HepG2 (cell line): ENCODE data around the gene WDR53. TPM values are rescaled to one million over a fixed set of nuclear protein-coding genes. Genes with fewer than 3 reads are reported as not detected.
A peak's percentile ranks its signal among the peaks of the same experiment; 100 is the strongest.

Source experiments
- ATF7-NPFF ChIP-seq: sonication (generic); formaldehyde crosslinking; IDR thresholded peaks from 2 replicates; pipeline ENCODE4 v1.8.1; 2023; ENCODE audit warnings: mild to moderate bottlenecking, low read depth, missing genetic modification reagents, moderate library complexity
- CSRNP1 ChIP-seq: sonication (generic); formaldehyde crosslinking; IDR thresholded peaks from 2 replicates; pipeline ENCODE4 v1.8.1; 2023; ENCODE audit warnings: mild to moderate bottlenecking, missing genetic modification reagents
- CSRNP2 ChIP-seq: sonication (generic); formaldehyde crosslinking; conservative IDR thresholded peaks from 2 replicates; pipeline ENCODE4 v1.8.0; 2022; ENCODE audit warnings: low read depth, missing genetic modification reagents
- HMGXB4 ChIP-seq, 2 experiments: sonication (generic) in 1 of 2; formaldehyde crosslinking in 1 of 2; IDR thresholded peaks; 2 replicates each; pipeline versions ENCODE4 v1.4.0 to v1.6.1; 2018 to 2020; ENCODE audit warnings: missing genetic modification reagents in 2 of 2, borderline replicate concordance in 1 of 2, low read depth in 1 of 2, mild to moderate bottlenecking in 1 of 2, missing biosample characterization in 1 of 2
- KDM1A ChIP-seq: IDR thresholded peaks from 2 replicates; pipeline ENCODE4 v1.6.1; 2016; ENCODE audit warnings: missing compliant biosample characterization
- MAZ ChIP-seq, 2 experiments: sonication (generic) in 1 of 2; formaldehyde crosslinking in 1 of 2; IDR thresholded peaks; 2 replicates each; pipeline versions ENCODE4 v1.5.0 to v1.6.1; 2012 to 2020; ENCODE audit warnings: low read depth in 2 of 2, mild to moderate bottlenecking in 2 of 2, borderline replicate concordance in 1 of 2, improper control_type of control experiment in 1 of 2, low read length in 1 of 2, missing genetic modification reagents in 1 of 2, moderate library complexity in 1 of 2
- POGK ChIP-seq: sonication (generic); formaldehyde crosslinking; conservative IDR thresholded peaks from 2 replicates; pipeline ENCODE4 v1.8.0; 2022; ENCODE audit warnings: mild to moderate bottlenecking, moderate library complexity, missing genetic modification reagents
- SIN3A ChIP-seq: IDR thresholded peaks from 2 replicates; pipeline ENCODE4 v1.6.1; 2011; ENCODE audit warnings: low read depth, mild to moderate bottlenecking, control low read depth, low read length, borderline replicate concordance
- SPEN ChIP-seq: sonication (generic); formaldehyde crosslinking; IDR thresholded peaks from 2 replicates; pipeline ENCODE4 v1.5.1; 2020; ENCODE audit warnings: low read depth, mild to moderate bottlenecking, missing genetic modification reagents
- TFDP1 ChIP-seq: IDR thresholded peaks from 2 replicates; pipeline ENCODE4 v1.6.1; 2016; ENCODE audit warnings: missing compliant biosample characterization, missing genetic modification reagents, borderline replicate concordance
- ZBTB2 ChIP-seq: sonication (generic); formaldehyde crosslinking; IDR thresholded peaks from 2 replicates; pipeline ENCODE4 v1.8.0; 2022; ENCODE audit warnings: low read depth, missing genetic modification reagents
- ZEB1 ChIP-seq: IDR thresholded peaks from 2 replicates; pipeline ENCODE4 v1.6.1; 2012; ENCODE audit warnings: mild to moderate bottlenecking, low read depth, inconsistent platforms; ENCODE audit not compliant: insufficient replicate concordance
- ZNF329 ChIP-seq: sonication (generic); formaldehyde crosslinking; IDR thresholded peaks from 2 replicates; pipeline ENCODE4 v1.9.0; 2021; ENCODE audit warnings: low read depth, mild to moderate bottlenecking, missing genetic modification reagents
- ZNF691 ChIP-seq: sonication (generic); formaldehyde crosslinking; IDR thresholded peaks from 2 replicates; pipeline ENCODE4 v1.4.0; 2020; ENCODE audit warnings: missing genetic modification reagents, low read depth, mild to moderate bottlenecking, borderline replicate concordance
- ZNF772 ChIP-seq: sonication (generic); formaldehyde crosslinking; IDR thresholded peaks from 2 replicates; pipeline ENCODE4 v1.5.0; 2020; ENCODE audit warnings: mild to moderate bottlenecking, missing genetic modification reagents
- polyA plus RNA-seq, 8 experiments: library from polyadenylated mRNA; depleted of rRNA in 3 of 8; stranded (reverse) in 7 of 8; unstranded in 1 of 8; fragments of >200 nt; fragmentation: Illumina TruSeq in 4 of 8; extraction: Trizol in 4 of 8; gene quantifications; 2 replicates each; pipeline versions ENCODE4 v1.2.1 to v1.2.3, GENCODE V29; 2011 to 2016; ENCODE audit warnings: low read depth in 4 of 8, missing spikeins in 1 of 8, mixed read lengths in 1 of 8; ENCODE audit not compliant: insufficient read depth in 1 of 8
- total RNA-seq, 5 experiments: library from RNA; depleted of rRNA; stranded (reverse); fragments of >200 nt; fragmentation: Illumina TruSeq; extraction: Trizol; gene quantifications; 2 replicates each; pipeline ENCODE4 v1.2.3, GENCODE V29; 2016; ENCODE audit warnings: low read depth in 1 of 5

Gene WDR53
- total and polyA plus RNA-seq, 2 of the 13 experiments (the other 11 are each of a cell fraction or from before 2014, with no cell fraction given): 3.5 to 7.7 TPM

- TF ChIP-seq ZEB1 (peak; percentile 18), SIN3A (peak; percentile 80; the same call in 1 of the 2 replicates), ZBTB2 (peak; percentile 78; the same call in 1 of the 2 replicates), MAZ (IDR thresholded peaks at IDR 0.05; ENCODE audit: borderline replicate concordance, low read depth, low read length) (peak; percentile 83), MAZ (CRISPR knock-in tag; IDR thresholded peaks at IDR 0.05; ENCODE audit: low read depth) (peak; percentile 97), HMGXB4 (CRISPR knock-in tag; IDR thresholded peaks at IDR 0.05; ENCODE audit: borderline replicate concordance in 1 of 2, low read depth in 1 of 2) (peak; percentile 53 to 88), CSRNP1 (0 out of 2 replicates have a peak, but pooled peaks have one; percentile 70), ZNF329 (0 out of 2 replicates have a peak, but pooled peaks have one; percentile 29), POGK (CRISPR knock-in tag) (peak; percentile 86), SPEN (CRISPR knock-in tag) (peak; percentile 86; the same call in 1 of the 2 replicates), CSRNP2 (CRISPR knock-in tag) (no peak), TFDP1 (CRISPR knock-in tag) (peak; percentile 98), ZNF691 (CRISPR knock-in tag) (peak; percentile 91), ZNF772 (CRISPR knock-in tag) (0 out of 2 replicates have a peak, but pooled peaks have one; percentile 84), ATF7-NPFF (CRISPR knock-in tag) (peak; percentile 89), KDM1A (CRISPR knock-in tag) (no peak)
Observed at GRCh38 chr3:196568246-196569002, at the start of gene WDR53, which contains the start of gene FBXO45 (continued).
